Neural crest cell (in vitro differentiated cells): ENCODE data around the gene PRKAR1A. TPM values are rescaled to one million over a fixed set of nuclear protein-coding genes. Genes with fewer than 3 reads are reported as not detected.

Experiments used
- DNase-seq: peaks from one replicate; pipeline ENCODE4 v3.0.0; 2021; ENCODE audit warnings: low read depth, mixed read lengths, low spot score
- H3K27ac Mint-ChIP-seq: one replicate; pipeline ENCODE4 v1.8.0; 2021; ENCODE audit warnings: mild to moderate bottlenecking, mixed read lengths; ENCODE audit not compliant: unreplicated experiment
- H3K27me3 Mint-ChIP-seq: 2 replicates; pipeline ENCODE4 v1.8.0; 2021; ENCODE audit warnings: low read depth, mild to moderate bottlenecking, mixed read lengths
- H3K36me3 Mint-ChIP-seq: 2 replicates; pipeline ENCODE4 v1.8.0; 2021; ENCODE audit warnings: low read depth, mild to moderate bottlenecking, mixed read lengths
- H3K4me1 Mint-ChIP-seq: 2 replicates; pipeline ENCODE4 v1.8.0; 2021; ENCODE audit warnings: mixed read lengths
- H3K4me3 Mint-ChIP-seq: one replicate; pipeline ENCODE4 v1.8.0; 2021; ENCODE audit warnings: mild to moderate bottlenecking, mixed read lengths
- H3K9me3 Mint-ChIP-seq: 2 replicates; pipeline ENCODE4 v1.8.0; 2021; ENCODE audit warnings: mixed read lengths
- CTCF ChIP-seq: fragments of 200-600 bp; sonication (generic); conservative IDR thresholded peaks from 2 replicates; pipeline ENCODE4 v1.5.0; 2021; ENCODE audit warnings: antibody characterized with exemption, mild to moderate bottlenecking
- total RNA-seq: library from RNA; stranded (reverse); gene quantifications from 2 replicates; pipeline ENCODE4 v1.2.1, GENCODE V29; 2021

Gene PRKAR1A
- total RNA-seq, 1 donor from 2014 or later, result 250 TPM

GRCh38 chr17:68598074-68598473 is 85.8 kb downstream of the PRKAR1A start:
- Mint-ChIP-seq H3K9me3 (no peaks in the 10 kb centered on the region), H3K4me3 (peak overlapping the region; percentile 58), H3K4me1 (peaks cover 18% of the 10 kb centered on the region), H3K27me3 (peaks cover 42% of the 10 kb centered on the region), H3K27ac (no peak overlapping the region), H3K36me3 (no peaks in the 10 kb centered on the region)
- DNase-seq, result no peak
- TF ChIP-seq CTCF, result no peak

- Mint-ChIP-seq H3K36me3 (no peaks in the 10 kb centered on the region), H3K4me3 (peak overlapping the region; percentile 58), H3K4me1 (peaks cover 18% of the 10 kb centered on the region), H3K9me3 (no peaks in the 10 kb centered on the region), H3K27ac (no peak overlapping the region), H3K27me3 (peaks cover 47% of the 10 kb centered on the region)
- TF ChIP-seq CTCF, result no peak
- DNase-seq, result no peak
Measured at GRCh38 chr17:68598545-68598961, 86.3 kb downstream of the PRKAR1A start.

GRCh38 chr17:68599091-68599490 is 86.9 kb downstream of the PRKAR1A start:
- H3K36me3 Mint-ChIP-seq, result no peaks in the 10 kb centered on the region
- TF ChIP-seq CTCF, result no peak
- no peak for DNase-seq
- H3K27ac Mint-ChIP-seq, result no peak overlapping the region
- H3K4me1 Mint-ChIP-seq, result peaks cover 18% of the 10 kb centered on the region
- H3K27me3 Mint-ChIP-seq, result peaks cover 50% of the 10 kb centered on the region
- peak overlapping the region; percentile 83 for H3K4me3 Mint-ChIP-seq
- H3K9me3 Mint-ChIP-seq, result no peaks in the 10 kb centered on the region

GRCh38 chr17:68599552-68600066 is 87.4 kb downstream of the PRKAR1A start:
- no peak for TF ChIP-seq CTCF
- no peaks in the 10 kb centered on the region for H3K36me3 Mint-ChIP-seq
- H3K4me1 Mint-ChIP-seq, result peaks cover 18% of the 10 kb centered on the region
- no peak for DNase-seq
- H3K9me3 Mint-ChIP-seq, result no peaks in the 10 kb centered on the region
- no peak overlapping the region for H3K27ac Mint-ChIP-seq
- peaks cover 50% of the 10 kb centered on the region for H3K27me3 Mint-ChIP-seq
- H3K4me3 Mint-ChIP-seq, result peak overlapping the region; percentile 83

GRCh38 chr17:68600067-68600930 is 88.1 kb downstream of the PRKAR1A start:
- no peak for TF ChIP-seq CTCF
- Mint-ChIP-seq H3K27me3 (peaks cover 54% of the 10 kb centered on the region), H3K9me3 (no peaks in the 10 kb centered on the region), H3K36me3 (no peaks in the 10 kb centered on the region), H3K4me1 (peaks cover 19% of the 10 kb centered on the region), H3K27ac (no peak overlapping the region), H3K4me3 (peak overlapping the region; percentile 83)
- peak; percentile 42 for DNase-seq

Other genes with a start within 250 kb of the PRKAR1A start
- 0.23 and 0.66 TPM in 2 replicates for gene SLC16A6, start 221.3 kb upstream of the PRKAR1A start, total RNA-seq
- gene ARSG, start 220.9 kb upstream of the PRKAR1A start, total RNA-seq, result 5.0 and 6.2 TPM in 2 replicates
- gene WIPI1, start 54.9 kb upstream of the PRKAR1A start, total RNA-seq, result 14.1 and 15.6 TPM in 2 replicates
- 0.51 and 0.86 TPM in 2 replicates for gene FAM20A, start 88.9 kb downstream of the PRKAR1A start, total RNA-seq